Measurements from ENCODE around the gene MAP4K2. TPM values are rescaled to one million over a fixed set of nuclear protein-coding genes. Genes with fewer than 3 reads are reported as not detected.

The MAP4K2 gene
- total and polyA plus RNA-seq, 9 of the 15 experiments (the other 6 are each of a cell fraction or from before 2014, with no cell fraction given): 0.13 to 14.5 (median 7.3) TPM

GRCh38 chr11:64792482-64792881, 10.5 kb downstream of the MAP4K2 start:
- no peak overlapping the region for H3K4me2 ChIP-seq (ENCODE audit: insufficient read depth, low read length)
- CTCF ChIA-PET (ENCODE audit: low intra/inter-chr PET ratio): interaction anchor here (1.3 kb wide), 1 partner anchor 132 kb away, joined by 4 read pairs; the partner anchor contains the start of gene PPP2R5B
- FAIRE-seq: no peak
- H3K9ac ChIP-seq (ENCODE audit: insufficient read depth in 1 of 2, low read depth in 2 of 2, low read length in 2 of 2): no peak overlapping the region
- DNase-seq (ENCODE audit: extremely low read depth in 1 of 4, low spot score in 3 of 4): no peak
- no peak overlapping the region for H3K27ac ChIP-seq (ENCODE audit: extremely low read depth, low read depth, low read length)
- no peak for ATAC-seq
- no peaks in the 10 kb centered on the region for H3K27me3 ChIP-seq (ENCODE audit: control insufficient read depth in 2 of 2, insufficient read depth in 2 of 2, low read length in 2 of 2)
- H3K79me2 ChIP-seq (ENCODE audit: control insufficient read depth, insufficient read depth, low read length): no peaks in the 10 kb centered on the region
- H3K36me3 ChIP-seq (ENCODE audit: control insufficient read depth, insufficient read depth, low read length): no peaks in the 10 kb centered on the region
- in situ Hi-C loops (cut with MboI) (no loop called here), intact Hi-C loops (cut with micrococcal nuclease) (no loop called here)
- WGBS (ENCODE audit: insufficient coverage, low coverage, missing lambda C conversion rate): 57% methylated on average over 4 of the region's 4 CpGs
- H4K20me1 ChIP-seq (replicated peaks; ENCODE audit: control insufficient read depth, insufficient read depth, low read length): no peaks in the 10 kb centered on the region
- H3K9me1 ChIP-seq (ENCODE audit: control insufficient read depth, insufficient read depth, low read length): no peaks in the 10 kb centered on the region
- POLR2A ChIA-PET: interaction anchor here (0.6 kb wide), 1 partner anchor 203 kb away, joined by 3 read pairs; no protein-coding TSS in a partner anchor
- no peaks in the 10 kb centered on the region for H3K9me3 ChIP-seq (replicated peaks; ENCODE audit: control insufficient read depth, insufficient read depth, low read depth, low read length)
- no peak overlapping the region for H2AFZ ChIP-seq (ENCODE audit: low read depth, low read length)
- TF ChIP-seq ETS1 (conservative IDR thresholded peaks at IDR 0.05; ENCODE audit: control insufficient read depth, low read depth, low read length) (no peak), BCOR (IDR thresholded peaks at IDR 0.05) (0 out of 2 replicates have a peak, but pooled peaks have one; percentile 28), KDM1A (IDR thresholded peaks at IDR 0.05) (peak in 1 of 2 experiments; percentile 29; a peak in 1 of 4 replicates), RAD21 (CRISPR knock-in tag; conservative IDR thresholded peaks at IDR 0.05 in 1 of 2, IDR thresholded peaks at IDR 0.05 in 1 of 2) (no peak), ZNF764 (CRISPR knock-in tag; IDR thresholded peaks at IDR 0.05; ENCODE audit: low read depth) (no peak), NCOA2 (IDR thresholded peaks at IDR 0.05; ENCODE audit: partially characterized antibody in 2 of 2) (no peak), SNRNP70 (optimal IDR thresholded peaks at IDR 0.05; ENCODE audit: low read depth, low read length) (no peak), NR2C1 (IDR thresholded peaks at IDR 0.05) (no peak), NR2C1 (tag; IDR thresholded peaks at IDR 0.05) (no peak), MAFF (IDR thresholded peaks at IDR 0.05; ENCODE audit: low read length) (no peak), KDM4B (IDR thresholded peaks at IDR 0.05; ENCODE audit: borderline replicate concordance in 2 of 2, low read depth in 1 of 2) (no peak), RCOR1 (IDR thresholded peaks at IDR 0.05; ENCODE audit: borderline replicate concordance in 1 of 2, low read depth in 2 of 2, low read length in 2 of 2) (0 out of 4 replicates have a peak, but pooled peaks of 1 of the 2 experiments have one; percentile 20)
- H3K4me3 ChIP-seq: no peak overlapping the region
- no TSS peak for BruUV-seq (replicated peaks)
- peaks cover 3 to 36% of the 10 kb centered on the region in 2 experiments; a peak in 4 of 5 replicates for H3K4me1 ChIP-seq (replicated peaks in 1 of 2; ENCODE audit: control insufficient read depth in 2 of 2, insufficient read depth in 2 of 2, low read length in 2 of 2)

Data from K562 (cell line).